G401 (cell line): ENCODE results near the gene CACNA2D4. TPM values are rescaled to one million over a fixed set of nuclear protein-coding genes. Genes with fewer than 3 reads are reported as not detected.

Experiments
- DNase-seq: peaks from one replicate; pipeline ENCODE4 v3.0.0-alpha.2; 2015; ENCODE audit warnings: low spot score
- in situ Hi-C: cut with HindIII; loops from 2 replicates; pipeline ENCODE4 v1.10.0; 2016; ENCODE audit warnings: low sequenced_read_pairs, mixed read lengths
- total RNA-seq: library from RNA; depleted of rRNA; stranded (reverse); fragments of >200 nt; shearing (Covaris generic); gene quantifications from 2 replicates; pipeline ENCODE4 v1.2.3, GENCODE V29; 2014

Gene CACNA2D4
- total RNA-seq, 1 experiment from 2014 or later: not detected

GRCh38 chr12:1839956-1840951, 78.2 kb downstream of the CACNA2D4 start:
- DNase-seq: no peak
- in situ Hi-C loops: no loop called here

GRCh38 chr12:1839464-1839863, 79.0 kb downstream of the CACNA2D4 start:
- in situ Hi-C loops: no loop called here
- DNase-seq: no peak

GRCh38 chr12:1838994-1839365, 79.5 kb downstream of the CACNA2D4 start:
- in situ Hi-C loops: no loop called here
- no peak for DNase-seq

- in situ Hi-C loops: no loop called here
- peak; percentile 77 for DNase-seq
Measured at GRCh38 chr12:1838205-1838993, 80.1 kb downstream of the CACNA2D4 start.

GRCh38 chr12:1837541-1838204, 80.8 kb downstream of the CACNA2D4 start:
- in situ Hi-C loops: no loop called here
- no peak for DNase-seq

GRCh38 chr12:1836854-1837421, 81.5 kb downstream of the CACNA2D4 start:
- DNase-seq: peak; percentile 85
- in situ Hi-C loops: no loop called here

GRCh38 chr12:1836241-1836803, 82.1 kb downstream of the CACNA2D4 start:
- in situ Hi-C loops: no loop called here
- no peak for DNase-seq

GRCh38 chr12:1835211-1836131, 83.0 kb downstream of the CACNA2D4 start:
- in situ Hi-C loops: no loop called here
- no peak for DNase-seq

GRCh38 chr12:1834186-1834925, 84.1 kb downstream of the CACNA2D4 start:
- no peak for DNase-seq
- in situ Hi-C loops: no loop called here

GRCh38 chr12:1833596-1834028, 84.8 kb downstream of the CACNA2D4 start:
- in situ Hi-C loops: no loop called here

GRCh38 chr12:1832801-1833595, 85.5 kb downstream of the CACNA2D4 start:
- in situ Hi-C loops: no loop called here
- DNase-seq: no peak

More at GRCh38 chr12:1833596-1834028, 84.8 kb downstream of the CACNA2D4 start:
- DNase-seq: no peak

- in situ Hi-C loops: no loop called here
- no peak for DNase-seq
Measured at GRCh38 chr12:1830981-1831963, 87.2 kb downstream of the CACNA2D4 start.

GRCh38 chr12:1830401-1830845, 88.0 kb downstream of the CACNA2D4 start:
- no peak for DNase-seq
- in situ Hi-C loops: no loop called here

GRCh38 chr12:1829306-1829900, 89.0 kb downstream of the CACNA2D4 start:
- in situ Hi-C loops: no loop called here
- no peak for DNase-seq

- DNase-seq: no peak
- in situ Hi-C loops: no loop called here
Measured at GRCh38 chr12:1828856-1829255, 89.6 kb downstream of the CACNA2D4 start.
